Measurements from ENCODE around the gene EPHB2. TPM values are rescaled to one million over a fixed set of nuclear protein-coding genes. Genes with fewer than 3 reads are reported as not detected.

Gene EPHB2
- polyA plus RNA-seq, 1 donor from 2014 or later: 22.8 TPM

GRCh38 chr1:22729912-22730311, 19.3 kb downstream of the EPHB2 start:
- Histone ChIP-seq H3F3A (ENCODE audit: insufficient read depth, low read length, poor library complexity, severe bottlenecking) (no peaks in the 10 kb centered on the region), H3K79me2 (replicated peaks; ENCODE audit: insufficient read depth, low read length) (peaks cover 14% of the 10 kb centered on the region), H3K36me3 (ENCODE audit: insufficient read depth, low read length) (no peaks in the 10 kb centered on the region), H3K27me3 (ENCODE audit: insufficient read depth, low read depth, low read length) (no peaks in the 10 kb centered on the region), H3K9me2 (ENCODE audit: insufficient read depth, low read length) (no peaks in the 10 kb centered on the region), H3K9ac (ENCODE audit: low read length) (no peak overlapping the region), H3K27ac (ENCODE audit: low read length) (no peak overlapping the region), H4K20me1 (ENCODE audit: insufficient read depth) (no peaks in the 10 kb centered on the region), H3K9me3 (ENCODE audit: low read length) (no peaks in the 10 kb centered on the region), H3K4me3 (ENCODE audit: low read length) (no peak overlapping the region), H2AFZ (ENCODE audit: low read depth, low read length) (no peak overlapping the region), H3K4me2 (ENCODE audit: low read length) (no peak overlapping the region)
- TF ChIP-seq MXI1 (conservative IDR thresholded peaks at IDR 0.05; ENCODE audit: poor library complexity, severe bottlenecking): no peak
- TF ChIP-seq SMC3 (conservative IDR thresholded peaks at IDR 0.05; ENCODE audit: poor library complexity): no peak
- TF ChIP-seq REST (IDR thresholded peaks at IDR 0.05; ENCODE audit: borderline replicate concordance): no peak
- no peak for TF ChIP-seq TAF1 (IDR thresholded peaks at IDR 0.05; ENCODE audit: low read depth)
- no peak for TF ChIP-seq EP300 (conservative IDR thresholded peaks at IDR 0.05; ENCODE audit: poor library complexity, severe bottlenecking)
- TF ChIP-seq CTCF (IDR thresholded peaks at IDR 0.05; ENCODE audit: poor library complexity, severe bottlenecking): no peak
- TF ChIP-seq EZH2 (IDR thresholded peaks at IDR 0.05; ENCODE audit: borderline replicate concordance, insufficient read depth, low read length, poor library complexity, severe bottlenecking): no peak
- TF ChIP-seq POLR2AphosphoS5 (IDR thresholded peaks at IDR 0.05): no peak
- TF ChIP-seq RAD21 (conservative IDR thresholded peaks at IDR 0.05): no peak

GRCh38 chr1:22731924-22732720, 21.5 kb downstream of the EPHB2 start:
- no peak overlapping the region for H3K4me2 ChIP-seq (ENCODE audit: low read length)
- H3K36me3 ChIP-seq (ENCODE audit: insufficient read depth, low read length): no peaks in the 10 kb centered on the region
- no peak overlapping the region for H2AFZ ChIP-seq (ENCODE audit: low read depth, low read length)
- no peak overlapping the region for H3K4me3 ChIP-seq (ENCODE audit: low read length)
- peaks cover 5% of the 10 kb centered on the region for H3K79me2 ChIP-seq (replicated peaks; ENCODE audit: insufficient read depth, low read length)
- no peaks in the 10 kb centered on the region for H4K20me1 ChIP-seq (ENCODE audit: insufficient read depth)
- H3K9me3 ChIP-seq (ENCODE audit: low read length): no peaks in the 10 kb centered on the region
- H3K27me3 ChIP-seq (ENCODE audit: insufficient read depth, low read depth, low read length): no peaks in the 10 kb centered on the region
- no peak overlapping the region for H3K9ac ChIP-seq (ENCODE audit: low read length)
- H3F3A ChIP-seq (ENCODE audit: insufficient read depth, low read length, poor library complexity, severe bottlenecking): no peaks in the 10 kb centered on the region
- H3K27ac ChIP-seq (ENCODE audit: low read length): no peak overlapping the region
- H3K9me2 ChIP-seq (ENCODE audit: insufficient read depth, low read length): no peaks in the 10 kb centered on the region
- TF ChIP-seq EZH2 (IDR thresholded peaks at IDR 0.05; ENCODE audit: borderline replicate concordance, insufficient read depth, low read length, poor library complexity, severe bottlenecking) (no peak), REST (IDR thresholded peaks at IDR 0.05; ENCODE audit: borderline replicate concordance) (no peak), TAF1 (IDR thresholded peaks at IDR 0.05; ENCODE audit: low read depth) (no peak), POLR2AphosphoS5 (IDR thresholded peaks at IDR 0.05) (no peak), MXI1 (conservative IDR thresholded peaks at IDR 0.05; ENCODE audit: poor library complexity, severe bottlenecking) (no peak), CTCF (IDR thresholded peaks at IDR 0.05; ENCODE audit: poor library complexity, severe bottlenecking) (no peak), SMC3 (conservative IDR thresholded peaks at IDR 0.05; ENCODE audit: poor library complexity) (no peak), EP300 (conservative IDR thresholded peaks at IDR 0.05; ENCODE audit: poor library complexity, severe bottlenecking) (no peak), RAD21 (conservative IDR thresholded peaks at IDR 0.05) (no peak)
